GM13976 (cell line): ENCODE data around the gene ATXN7L1.

Experiments
- DNase-seq: peaks from one replicate; pipeline ENCODE4 v3.0.0; 2012; ENCODE audit warnings: low spot score
- CTCF ChIP-seq: IDR thresholded peaks from 2 replicates; pipeline ENCODE4 v1.5.1; 2012; ENCODE audit warnings: borderline replicate concordance, mild to moderate bottlenecking; ENCODE audit not compliant: insufficient read depth; ENCODE audit errors: extremely low read depth, missing control alignments, control extremely low read depth
- in situ Hi-C: fragments of 300-500 bp; cut with MboI; formaldehyde crosslinking; loops from one replicate; pipeline ENCODE4 v1.12.0; 2022; ENCODE audit warnings: low sequenced_read_pairs, mixed read lengths, inconsistent platforms; ENCODE audit not compliant: unreplicated experiment

The ATXN7L1 gene

DNA sequence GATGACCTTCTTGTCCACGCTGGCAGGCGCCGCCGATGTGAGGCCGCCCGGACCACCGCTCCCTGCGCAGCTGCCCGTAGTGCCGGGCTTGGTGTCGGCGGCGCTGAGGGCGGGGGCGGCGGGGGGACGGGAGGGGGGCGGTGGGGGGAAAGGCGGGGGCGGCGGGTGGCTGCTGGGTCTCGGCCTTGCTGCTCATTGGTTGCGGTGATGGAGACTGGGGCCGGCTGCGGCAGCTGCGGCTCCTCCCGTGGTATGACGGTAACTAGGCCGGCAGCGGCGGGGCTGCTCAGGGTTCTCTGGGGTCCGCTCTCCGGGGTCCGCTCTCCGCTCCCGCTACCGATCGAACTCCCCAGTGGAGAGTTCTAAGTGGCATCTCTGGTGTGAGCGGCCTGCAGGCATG lies 293.3 kb downstream of the ATXN7L1 start:
- in situ Hi-C loops: no loop called here
- no peak for DNase-seq
- no peak for TF ChIP-seq CTCF

DNA sequence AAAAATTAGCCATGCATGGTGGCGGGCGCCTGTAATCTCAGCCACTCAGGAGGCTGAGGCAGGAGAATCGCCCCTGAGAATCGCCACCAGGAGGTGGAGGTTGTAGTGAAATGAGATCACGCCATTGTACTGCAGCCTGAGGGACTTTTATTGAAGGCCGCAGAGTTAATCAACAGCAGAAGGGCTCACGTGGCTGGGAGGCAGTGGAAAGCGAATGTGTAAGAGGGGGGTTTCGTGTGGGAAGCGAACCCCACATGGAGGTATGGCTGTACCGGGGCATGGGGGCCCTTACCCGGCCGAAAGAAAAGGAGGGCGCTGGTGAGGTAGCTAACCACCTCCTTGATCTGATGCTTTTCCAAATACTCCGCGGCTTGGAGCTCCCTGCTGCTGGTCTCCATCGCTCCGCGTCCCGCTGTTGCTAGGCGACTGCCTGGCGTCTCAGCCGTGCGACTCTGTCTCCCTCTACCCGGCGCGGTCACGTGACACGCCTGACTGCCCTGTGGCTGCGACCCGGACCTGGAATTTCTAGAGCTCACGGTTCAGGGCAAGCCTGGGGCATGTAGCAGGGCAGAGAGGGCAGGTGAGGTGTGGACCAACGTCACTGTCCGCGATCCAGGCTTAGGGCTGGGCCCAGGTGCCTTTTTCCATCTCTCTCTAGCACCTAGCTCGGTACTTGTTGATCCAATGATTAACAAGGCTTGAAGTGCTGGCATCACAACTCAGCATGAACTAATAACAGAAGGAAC lies 295.2 kb downstream of the ATXN7L1 start, which contains the start of gene EFCAB10:
EFCAB10 (minus strand) TSS at position 428 of the 746 bp plus-strand sequence; CDS start at position 398, 30 bp downstream.
- DNase-seq: peak; percentile 71
- TF ChIP-seq CTCF: no peak

DNA sequence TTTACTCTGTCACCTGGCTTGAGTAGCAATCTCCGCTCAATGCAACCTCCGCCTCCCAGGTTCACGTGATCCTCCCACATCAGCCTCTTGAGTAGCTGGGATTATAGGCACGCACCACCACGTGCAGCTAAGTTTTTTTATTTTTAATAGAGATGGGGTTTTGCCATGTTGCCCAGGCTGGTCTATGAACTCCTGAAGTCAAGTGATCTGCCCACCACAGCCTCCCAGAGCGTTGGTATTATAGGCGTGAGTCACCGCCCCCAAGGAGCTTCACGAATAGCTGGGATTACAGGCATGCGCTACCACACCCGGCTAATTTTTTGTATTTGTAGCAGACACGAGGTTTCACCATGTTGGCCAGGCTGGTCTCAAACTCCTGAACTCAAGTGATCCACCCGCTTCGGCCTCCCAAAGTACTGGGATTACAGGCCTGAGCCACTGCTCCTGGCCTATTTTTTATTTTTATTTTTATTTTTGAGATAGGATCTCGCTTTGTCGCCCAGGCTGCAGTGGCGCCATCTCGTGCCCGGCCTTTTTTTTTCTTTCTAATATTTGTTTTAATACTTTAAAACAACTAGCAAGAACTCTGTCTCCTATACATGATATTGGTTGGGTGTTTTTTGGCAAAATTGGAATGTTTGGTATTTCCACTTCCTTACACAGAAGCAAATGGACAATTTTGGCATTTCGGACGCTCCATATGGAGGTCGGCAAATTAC lies 296.2 kb downstream of the ATXN7L1 start:
- in situ Hi-C loops: no loop called here
- no peak for TF ChIP-seq CTCF
- DNase-seq: no peak

More for the DNA sequence above, 295.2 kb downstream of the ATXN7L1 start, which contains the start of gene EFCAB10:
- in situ Hi-C loops: no loop called here

GRCh38 chr7:105578496-105578895 lies 297.9 kb downstream of the ATXN7L1 start:
- in situ Hi-C loops: no loop called here
- TF ChIP-seq CTCF: no peak
- no peak for DNase-seq

- in situ Hi-C loops: no loop called here
- no peak for DNase-seq
- TF ChIP-seq CTCF: no peak
These were observed 299.1 kb downstream of the ATXN7L1 start for GRCh38 chr7:105577251-105577650.

DNA sequence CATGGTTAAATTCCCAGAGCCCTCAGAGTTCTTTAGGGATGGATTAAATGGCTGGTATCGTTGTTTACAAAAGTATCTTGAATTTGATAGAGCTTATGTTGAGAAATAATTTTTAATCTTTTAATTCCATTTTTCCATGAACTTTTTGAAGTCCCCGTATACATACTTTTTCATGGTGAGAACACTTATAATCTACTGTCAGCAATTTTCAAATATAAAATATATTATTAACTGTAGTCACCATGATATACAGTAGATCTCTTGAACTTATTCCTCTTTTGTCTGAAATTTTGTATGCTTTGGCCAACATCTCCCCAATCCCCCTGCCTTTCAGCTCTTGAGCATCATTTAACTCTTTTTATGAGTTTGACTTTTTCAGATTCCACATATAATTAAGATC lies 304.5 kb downstream of the ATXN7L1 start:
- in situ Hi-C loops: no loop called here
- TF ChIP-seq CTCF: no peak
- DNase-seq: no peak
